ENCODE measurements around the gene TAB2. TPM values are rescaled to one million over a fixed set of nuclear protein-coding genes. Genes with fewer than 3 reads are reported as not detected.

TAB2 gene
- total RNA-seq, 1 experiment from 2014 or later, result 56.2 TPM

DNA sequence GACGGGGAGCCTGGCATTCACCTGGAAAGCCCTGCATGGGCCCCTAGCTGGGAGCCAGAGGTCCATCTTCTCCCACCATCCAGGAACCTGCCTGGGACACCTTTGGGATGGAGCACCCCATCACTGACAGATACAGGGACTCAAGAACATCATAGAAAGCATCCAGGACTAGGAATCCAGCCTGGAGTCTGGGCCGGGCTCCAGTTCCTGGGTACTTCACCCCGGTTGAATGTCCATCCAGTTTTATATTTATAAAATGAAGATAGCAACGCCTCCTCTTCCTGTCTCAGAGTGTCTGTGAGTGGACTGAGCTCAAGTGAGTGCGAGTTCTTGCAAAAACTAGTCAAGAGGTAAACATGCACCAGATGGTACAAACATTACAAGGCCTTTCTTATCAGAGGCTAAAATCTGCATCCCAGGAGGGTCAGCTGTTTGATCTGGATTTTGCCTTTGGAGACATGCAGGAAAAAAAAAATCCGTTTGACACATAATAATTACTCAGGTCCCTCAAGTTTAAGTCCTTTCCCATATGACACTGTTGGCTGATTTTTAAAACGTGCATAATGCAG lies 139.9 kb downstream of the TAB2 start:
- Histone ChIP-seq H3K18ac (ENCODE audit: insufficient read length, low read depth, low read length) (no peak overlapping the region), H3K4me2 (ENCODE audit: insufficient read depth, insufficient read length, low read length) (no peak overlapping the region), H2BK120ac (ENCODE audit: low read depth, low read length, poor library complexity, severe bottlenecking) (no peak overlapping the region), H3K4ac (ENCODE audit: low read depth, low read length) (no peak overlapping the region), H3K27ac (ENCODE audit: insufficient read length, low read depth, low read length) (no peak overlapping the region), H4K8ac (replicated peaks; ENCODE audit: insufficient read length, low read depth, low read length) (no peak overlapping the region), H2AFZ (ENCODE audit: low read length) (no peak overlapping the region), H3K4me1 (ENCODE audit: insufficient read depth, low read length) (no peaks in the 10 kb centered on the region), H2BK15ac (ENCODE audit: low read depth, low read length) (no peak overlapping the region), H2BK20ac (ENCODE audit: low read depth, low read length, poor library complexity, severe bottlenecking) (no peak overlapping the region), H4K5ac (ENCODE audit: insufficient read length, low read depth, low read length) (no peak overlapping the region), H3K14ac (ENCODE audit: insufficient read depth, low read length) (no peak overlapping the region), H3K27me3 (ENCODE audit: insufficient read depth, low read length) (no peaks in the 10 kb centered on the region; the same call in 1 of the 2 replicates), H3K9ac (ENCODE audit: extremely low read depth, insufficient read length, low read length) (no peak overlapping the region), H2AK5ac (ENCODE audit: insufficient read length, low read length) (no peak overlapping the region), H3K23ac (ENCODE audit: insufficient read length, low read depth, low read length) (no peak overlapping the region), H4K20me1 (ENCODE audit: control insufficient read depth, insufficient read depth, insufficient read length) (no peaks in the 10 kb centered on the region), H3T11ph (ENCODE audit: low read length) (no peak overlapping the region), H4K91ac (ENCODE audit: insufficient read length, low read depth, low read length) (no peak overlapping the region), H3K9me3 (ENCODE audit: control insufficient read depth, low read depth, low read length) (no peaks in the 10 kb centered on the region), H3K23me2 (ENCODE audit: insufficient read length, low read depth, low read length, poor library complexity, severe bottlenecking) (no peaks in the 10 kb centered on the region), H2BK5ac (ENCODE audit: insufficient read length, low read length) (no peak overlapping the region), H3K79me2 (ENCODE audit: insufficient read depth, low read length) (no peaks in the 10 kb centered on the region), H3K56ac (ENCODE audit: insufficient read length, low read depth, low read length) (no peak overlapping the region), H3K79me1 (ENCODE audit: insufficient read depth, low read depth, low read length, poor library complexity, severe bottlenecking) (no peaks in the 10 kb centered on the region), H2BK12ac (ENCODE audit: insufficient read length, low read depth, low read length) (no peak overlapping the region)
- TF ChIP-seq, protein P1, sequence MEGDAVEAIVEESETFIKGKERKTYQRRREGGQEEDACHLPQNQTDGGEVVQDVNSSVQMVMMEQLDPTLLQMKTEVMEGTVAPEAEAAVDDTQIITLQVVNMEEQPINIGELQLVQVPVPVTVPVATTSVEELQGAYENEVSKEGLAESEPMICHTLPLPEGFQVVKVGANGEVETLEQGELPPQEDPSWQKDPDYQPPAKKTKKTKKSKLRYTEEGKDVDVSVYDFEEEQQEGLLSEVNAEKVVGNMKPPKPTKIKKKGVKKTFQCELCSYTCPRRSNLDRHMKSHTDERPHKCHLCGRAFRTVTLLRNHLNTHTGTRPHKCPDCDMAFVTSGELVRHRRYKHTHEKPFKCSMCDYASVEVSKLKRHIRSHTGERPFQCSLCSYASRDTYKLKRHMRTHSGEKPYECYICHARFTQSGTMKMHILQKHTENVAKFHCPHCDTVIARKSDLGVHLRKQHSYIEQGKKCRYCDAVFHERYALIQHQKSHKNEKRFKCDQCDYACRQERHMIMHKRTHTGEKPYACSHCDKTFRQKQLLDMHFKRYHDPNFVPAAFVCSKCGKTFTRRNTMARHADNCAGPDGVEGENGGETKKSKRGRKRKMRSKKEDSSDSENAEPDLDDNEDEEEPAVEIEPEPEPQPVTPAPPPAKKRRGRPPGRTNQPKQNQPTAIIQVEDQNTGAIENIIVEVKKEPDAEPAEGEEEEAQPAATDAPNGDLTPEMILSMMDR (conservative IDR thresholded peaks at IDR 0.05), result no peak
- H3K27me3 Mint-ChIP-seq (ENCODE audit: low read depth), result peaks cover 26% of the 10 kb centered on the region
- no CpG with 5 or more reads among the region's 7 CpGs for WGBS (ENCODE audit: extremely low coverage, insufficient read length, low lambda C conversion rate)
- H3K36me3 Mint-ChIP-seq (ENCODE audit: insufficient read depth in 1 of 3, low read depth in 3 of 3), result no peaks in the 10 kb centered on the region
- DNase-seq, result no peak
- no peak overlapping the region for H3K4me3 Mint-ChIP-seq
- no peaks in the 10 kb centered on the region for H3K4me1 Mint-ChIP-seq
- no peaks in the 10 kb centered on the region for H3K9me3 Mint-ChIP-seq
- H3K27ac Mint-ChIP-seq, result no peak overlapping the region
